Activated CD4-positive, CD25-positive, alpha-beta regulatory T cell treated with anti-CD3 and anti-CD28 coated beads, Interleukin-2, amount 50 U/mL, for 16 hours (primary cell): ENCODE data around the gene BLZF1.
"Not testable (repeated sequence)": the region's sequence is repeated elsewhere in the genome, so short reads cannot be mapped to it uniquely, and the experiment has no call there.

Experiments
- DNase-seq: peaks from one replicate; pipeline ENCODE4 v3.0.0-alpha.2; 2020; ENCODE audit warnings: low read depth, low spot score

Gene BLZF1

DNA sequence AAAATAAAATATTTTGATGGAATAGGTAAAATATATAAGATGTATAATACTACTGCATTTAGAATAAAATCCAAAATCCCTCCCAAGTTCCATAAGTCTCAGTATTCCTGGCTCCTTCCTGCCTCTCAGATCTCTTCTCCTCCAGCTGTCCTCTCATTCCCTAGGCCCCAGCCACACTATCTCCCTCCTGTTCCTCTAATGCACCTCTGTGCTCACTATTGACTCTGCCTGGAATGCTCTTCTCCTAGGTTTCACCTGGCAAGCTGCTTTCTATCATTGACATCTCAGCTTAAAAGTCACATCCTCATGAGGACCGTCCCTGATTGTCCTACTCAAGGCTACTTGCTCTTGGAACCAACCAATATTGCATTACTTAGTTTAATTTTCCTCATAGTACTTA, 7.6 kb upstream of the BLZF1 start:
- DNase-seq: no peak

DNA sequence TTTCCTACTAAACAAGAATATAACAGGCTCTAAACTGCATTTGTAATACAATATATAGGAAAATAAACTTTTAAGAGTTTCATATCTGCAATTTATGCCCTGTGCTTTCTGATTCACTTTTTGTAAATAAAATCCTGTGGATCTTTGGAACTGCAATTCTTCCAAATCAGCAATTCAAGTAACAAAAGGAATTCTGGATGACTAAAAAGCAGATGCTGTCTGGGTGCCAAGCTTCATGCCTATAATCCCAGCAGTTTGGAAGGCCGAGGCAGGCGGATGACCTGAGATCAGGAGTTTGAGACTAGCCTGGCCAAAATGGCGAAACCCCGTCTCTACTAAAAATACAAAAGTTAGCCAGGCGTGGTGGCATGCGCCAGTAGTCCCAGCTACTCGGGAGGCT, 6.7 kb upstream of the BLZF1 start:
- DNase-seq: no peak

DNA sequence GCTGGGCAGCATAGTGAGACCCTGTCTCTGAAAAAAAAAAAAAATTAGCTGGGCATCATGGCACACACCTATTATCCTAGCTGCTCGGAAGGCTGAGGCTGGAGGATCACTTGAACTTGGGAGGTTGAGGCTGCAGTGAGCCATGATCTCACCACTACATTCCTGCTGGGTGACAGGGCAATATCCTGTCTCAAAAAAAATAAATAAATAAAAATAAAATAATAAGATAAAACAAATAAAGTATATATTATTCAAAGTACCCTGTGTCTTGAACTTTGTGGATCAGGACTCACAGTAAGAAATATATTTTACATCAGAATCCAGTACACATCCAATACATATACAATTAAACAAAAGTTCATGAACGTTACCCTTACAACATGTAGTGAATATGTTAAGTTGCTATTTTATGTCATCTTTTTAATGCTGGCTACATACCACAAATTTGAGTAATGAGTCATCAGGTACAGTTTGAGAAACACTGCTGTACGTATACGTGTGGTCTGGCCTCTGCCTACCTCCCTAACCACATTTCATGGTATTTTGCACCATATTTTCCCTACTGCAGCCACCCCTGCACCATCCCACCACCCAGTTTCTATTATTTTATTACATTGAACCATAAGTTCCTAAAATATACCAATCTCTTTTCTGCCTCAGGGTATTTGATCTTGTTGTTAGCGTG, 4.8 kb upstream of the BLZF1 start:
- no peak for DNase-seq

DNA sequence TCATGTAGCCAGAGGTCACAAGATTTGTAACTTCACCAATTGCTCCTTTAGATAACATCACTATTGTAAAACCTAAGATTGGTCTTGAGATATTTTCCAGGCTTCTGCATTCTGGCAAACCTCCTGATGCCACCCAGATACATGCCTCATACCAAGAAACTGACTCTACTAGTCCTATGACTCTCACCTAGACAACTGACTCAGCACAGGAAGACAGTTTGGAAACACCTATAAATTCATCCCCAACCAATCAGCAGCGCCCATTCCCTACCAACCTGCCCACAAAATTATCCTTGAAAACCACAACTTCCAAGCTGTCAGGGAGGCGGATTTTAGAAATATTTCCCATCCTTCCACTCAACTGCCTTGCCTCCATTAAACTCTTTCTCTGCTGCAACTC, 3.0 kb upstream of the BLZF1 start:
- no peak for DNase-seq

DNA sequence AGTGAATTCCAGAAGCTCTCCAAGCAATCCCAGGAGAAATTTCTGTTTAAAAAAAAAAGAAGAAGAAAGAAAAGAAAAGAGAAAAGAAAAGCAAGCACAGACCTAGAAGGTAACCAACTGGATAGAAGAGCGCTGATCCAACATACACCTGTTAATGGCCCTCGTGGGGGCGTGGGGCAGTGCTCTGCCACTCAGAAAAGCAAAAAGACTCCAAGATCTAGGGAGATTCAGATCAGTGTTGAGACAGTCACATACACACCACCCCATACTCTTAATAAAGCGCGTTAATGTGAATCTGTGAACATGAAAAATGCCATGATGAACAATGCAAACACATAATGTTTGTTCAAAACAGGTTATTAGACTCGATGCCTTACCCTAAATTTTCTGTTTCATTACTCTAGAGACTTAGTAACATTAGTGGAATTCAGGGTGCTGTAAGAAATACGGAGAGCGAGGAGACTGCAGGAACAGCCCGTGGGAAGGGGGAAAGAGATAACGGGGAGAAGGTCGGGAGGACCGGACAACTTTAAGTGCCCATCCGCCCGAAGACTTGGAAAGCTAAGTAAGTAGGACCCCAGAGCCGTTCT, 804 bp upstream of the BLZF1 start:
- no peak for DNase-seq

DNA sequence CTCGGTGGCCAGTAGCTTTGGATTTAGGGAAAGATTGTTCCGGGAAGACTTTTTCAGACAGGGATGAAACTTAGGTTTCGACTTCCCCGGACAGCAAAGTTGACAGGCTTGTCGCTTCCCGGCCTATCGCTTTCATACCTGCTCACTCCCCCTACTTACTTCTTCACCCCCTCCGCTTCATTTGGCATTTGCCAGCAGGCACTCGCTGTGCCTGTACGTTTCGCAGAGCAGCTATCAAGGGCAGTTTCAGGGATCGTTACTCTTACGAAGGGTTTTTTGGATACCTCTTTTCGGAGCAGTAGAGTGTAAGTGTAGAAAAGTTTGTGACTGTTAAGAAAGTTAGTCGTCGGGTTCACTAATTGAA, 393 bp downstream of the BLZF1 start:
- DNase-seq: no peak

DNA sequence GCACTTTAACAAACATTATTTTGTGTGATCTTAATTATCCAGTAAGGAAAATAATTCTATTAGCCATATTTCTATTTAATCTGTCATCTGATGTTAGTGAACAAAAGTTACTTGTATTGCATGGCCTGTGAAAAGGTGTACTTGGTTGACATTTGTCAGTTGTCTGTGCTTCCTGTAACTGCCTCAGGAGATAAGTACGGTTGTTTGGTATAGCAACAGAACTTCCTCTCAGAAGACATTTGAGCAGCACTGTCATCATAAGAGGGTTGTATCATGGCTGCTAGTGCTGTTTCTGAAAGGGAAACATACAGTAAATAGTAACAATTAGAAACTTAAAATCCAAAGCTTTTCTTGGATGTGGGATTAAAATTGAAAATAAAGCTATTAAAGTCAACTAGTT, 3.4 kb downstream of the BLZF1 start:
- no peak for DNase-seq

DNA sequence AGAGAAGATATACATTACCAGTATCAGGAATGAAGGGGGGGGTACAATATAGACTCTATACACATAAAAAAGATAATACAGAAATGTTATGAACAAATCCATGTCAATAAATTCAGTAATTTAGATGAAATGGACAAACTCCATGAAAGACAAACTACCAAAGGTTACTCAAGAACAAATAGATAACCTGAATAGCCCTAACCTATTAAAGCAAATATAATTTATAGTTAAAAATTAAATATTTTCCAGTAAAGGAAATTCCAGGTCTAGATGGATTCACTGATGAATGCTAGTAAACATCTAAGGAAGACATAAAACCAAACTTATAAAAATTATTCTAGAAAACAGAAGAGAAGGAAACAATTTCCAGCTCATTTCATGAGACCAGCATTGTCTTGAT, 13.2 kb downstream of the BLZF1 start:
- no peak for DNase-seq

DNA sequence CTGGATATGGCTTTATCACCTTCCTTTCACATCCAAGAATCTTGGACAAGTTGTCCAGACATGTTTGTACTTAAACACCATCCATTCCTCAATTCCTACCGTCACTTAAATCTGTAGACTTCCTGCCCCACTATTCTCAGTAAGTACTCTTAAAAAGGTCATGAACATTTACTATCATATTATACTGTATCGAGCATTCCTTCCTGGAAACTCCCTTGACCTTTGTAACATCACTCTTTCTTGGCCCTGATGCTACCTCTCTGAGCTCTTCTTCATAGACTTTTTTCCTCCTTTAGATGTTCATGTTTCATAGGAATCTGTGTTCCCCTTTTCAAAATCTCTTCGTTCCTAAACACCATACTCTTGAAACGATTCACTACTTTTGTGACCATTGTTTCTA, 15.5 kb downstream of the BLZF1 start:
- DNase-seq: no peak

DNA sequence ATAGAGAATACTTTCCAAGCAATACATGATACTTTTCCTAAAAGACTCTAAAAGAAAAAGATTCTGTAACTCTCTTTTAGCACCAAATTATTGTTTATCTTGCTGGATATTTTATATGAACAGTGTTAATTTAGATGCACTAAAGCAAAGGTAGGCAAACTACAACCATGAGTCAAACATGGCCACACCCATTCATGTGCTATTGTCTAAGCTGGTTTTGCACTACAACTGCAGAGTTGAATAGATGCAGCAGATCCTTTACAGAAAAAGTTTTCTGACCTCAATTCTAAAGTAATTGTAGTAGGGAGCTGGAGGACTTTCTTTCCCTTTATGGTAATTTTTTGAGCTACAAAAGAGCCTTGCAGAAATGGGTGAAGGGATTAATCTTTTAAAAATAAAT, 19.4 kb downstream of the BLZF1 start:
- DNase-seq: no peak

DNA sequence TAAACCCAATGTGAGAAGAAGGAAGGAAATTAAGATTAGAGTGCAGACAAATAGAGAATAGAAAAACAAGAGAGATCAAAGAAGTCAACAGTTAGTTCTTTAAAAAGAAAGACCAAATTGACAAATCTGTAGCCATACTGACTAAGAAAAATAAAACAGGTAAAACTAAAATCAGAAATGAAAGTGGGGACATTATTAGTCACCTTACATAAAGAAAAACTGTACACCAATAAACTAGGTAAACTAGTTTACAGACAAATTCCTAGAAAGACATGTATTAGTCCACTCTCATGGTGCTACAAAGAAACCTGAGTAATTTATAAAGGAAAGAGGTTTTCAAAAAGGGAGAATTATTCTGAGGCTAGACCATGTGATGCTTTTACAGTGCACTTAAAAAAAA, 22.3 kb downstream of the BLZF1 start:
- DNase-seq: no peak

DNA sequence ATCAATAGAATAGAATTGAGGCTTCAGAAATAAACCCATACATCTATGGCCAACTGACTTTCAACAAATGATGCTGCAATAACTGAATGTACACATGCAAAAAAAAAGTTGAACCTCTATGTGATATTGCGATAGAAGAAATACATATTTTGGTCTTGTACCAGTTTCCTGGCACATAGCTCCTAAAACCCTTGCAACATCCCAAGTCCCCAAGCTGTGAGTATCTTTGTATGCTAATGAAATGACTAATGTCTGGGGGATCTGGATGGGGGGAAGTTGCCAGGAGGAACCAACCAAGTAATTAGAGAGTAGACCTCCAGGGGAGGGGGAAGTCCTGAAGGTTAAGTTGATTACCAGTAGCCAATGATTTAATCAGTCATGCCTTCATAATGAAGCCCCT, 24.4 kb downstream of the BLZF1 start:
- DNase-seq: no peak

DNA sequence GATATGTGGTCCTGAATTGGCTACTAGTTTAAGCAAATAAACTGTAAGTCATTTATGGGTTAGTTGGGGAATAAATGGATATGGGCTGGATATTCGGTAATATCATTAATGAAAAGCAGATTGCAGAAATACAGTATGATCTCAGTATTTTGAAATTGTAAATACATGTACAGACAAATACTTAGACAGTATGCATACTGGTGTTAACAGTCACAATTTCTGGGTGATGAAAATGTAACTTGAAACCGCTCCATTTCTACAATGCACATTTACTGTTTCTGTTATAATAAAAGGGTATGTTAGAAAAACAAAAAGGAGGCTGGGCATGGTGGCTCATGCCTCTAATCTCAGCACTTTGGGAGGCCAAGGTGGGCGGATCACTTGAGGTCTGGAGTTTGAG, 28.0 kb downstream of the BLZF1 start:
- no peak for DNase-seq

DNA sequence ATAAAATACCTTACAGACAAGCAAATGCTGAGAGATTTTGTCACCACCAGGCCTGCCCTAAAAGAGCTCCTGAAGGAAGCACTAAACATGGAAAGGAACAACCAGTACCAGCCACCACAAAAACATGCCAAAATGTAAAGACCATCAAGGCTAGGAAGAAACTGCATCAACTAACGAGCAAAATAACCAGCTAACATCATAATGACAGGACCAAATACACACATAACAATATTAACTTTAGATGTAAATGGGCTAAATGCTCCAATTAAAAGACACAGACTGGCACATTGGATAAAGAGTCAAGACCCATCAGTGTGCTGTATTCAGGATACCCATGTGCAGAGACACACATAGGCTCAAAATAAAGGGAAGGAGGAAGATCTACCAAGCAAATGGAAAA, 34.6 kb downstream of the BLZF1 start:
- DNase-seq: not testable (repeated sequence)

DNA sequence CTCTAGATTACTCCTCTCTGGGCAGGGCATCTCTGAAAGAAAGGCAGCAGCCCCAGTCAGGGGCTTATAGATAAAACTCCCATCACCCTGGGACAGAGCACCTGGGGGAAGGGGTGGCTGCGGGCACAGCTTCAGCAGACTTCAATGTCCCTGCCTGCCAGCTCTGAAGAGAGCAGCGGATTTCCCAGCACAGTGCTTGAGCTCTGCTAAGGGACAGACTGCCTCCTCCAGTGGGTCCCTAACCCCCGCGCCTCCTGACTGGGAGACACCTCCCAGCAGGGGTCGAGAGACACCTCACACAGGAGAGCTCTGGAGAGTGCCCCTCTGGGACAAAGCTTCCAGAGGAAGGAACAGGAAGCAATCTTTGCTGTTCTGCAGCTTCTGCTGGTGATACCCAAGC, 40.3 kb downstream of the BLZF1 start:
- DNase-seq: not testable (repeated sequence)

DNA sequence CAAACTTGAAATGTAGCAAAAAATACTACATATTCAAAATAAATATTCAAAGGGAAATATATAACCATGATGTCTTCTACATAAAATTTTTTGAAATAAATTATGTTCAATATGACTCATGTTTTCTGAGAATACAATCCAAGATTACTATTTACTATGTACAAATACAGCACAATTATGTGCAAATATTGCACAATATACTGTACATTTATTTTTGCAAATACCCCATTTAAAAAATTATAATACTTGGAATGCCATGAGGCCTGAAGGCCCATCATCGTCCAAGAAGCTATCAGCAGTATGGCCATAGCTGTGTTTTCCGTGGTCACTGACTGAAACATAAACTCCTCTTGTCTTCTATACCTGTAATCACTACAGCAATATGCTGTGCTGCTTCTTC, 47.0 kb downstream of the BLZF1 start:
- no peak for DNase-seq

DNA sequence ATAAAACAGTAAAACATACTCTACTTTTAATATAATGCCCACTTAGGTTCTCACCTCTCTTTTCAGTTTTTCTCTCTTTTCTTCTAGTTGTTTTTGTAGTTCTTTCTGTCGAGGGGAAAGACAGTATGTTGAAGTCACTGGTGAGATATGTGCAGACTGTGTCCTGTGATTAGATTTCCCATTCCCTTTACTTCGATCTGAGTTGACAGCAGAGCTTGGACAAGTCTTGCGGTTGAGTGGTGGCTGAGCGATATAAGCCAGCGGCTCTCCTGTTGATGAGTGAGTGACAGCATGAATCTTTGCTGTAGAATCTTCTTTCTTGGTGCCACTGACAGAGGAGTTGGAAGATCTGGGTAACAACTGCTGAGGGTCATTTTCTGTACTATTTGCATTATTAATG, 53.3 kb downstream of the BLZF1 start:
- DNase-seq: no peak

DNA sequence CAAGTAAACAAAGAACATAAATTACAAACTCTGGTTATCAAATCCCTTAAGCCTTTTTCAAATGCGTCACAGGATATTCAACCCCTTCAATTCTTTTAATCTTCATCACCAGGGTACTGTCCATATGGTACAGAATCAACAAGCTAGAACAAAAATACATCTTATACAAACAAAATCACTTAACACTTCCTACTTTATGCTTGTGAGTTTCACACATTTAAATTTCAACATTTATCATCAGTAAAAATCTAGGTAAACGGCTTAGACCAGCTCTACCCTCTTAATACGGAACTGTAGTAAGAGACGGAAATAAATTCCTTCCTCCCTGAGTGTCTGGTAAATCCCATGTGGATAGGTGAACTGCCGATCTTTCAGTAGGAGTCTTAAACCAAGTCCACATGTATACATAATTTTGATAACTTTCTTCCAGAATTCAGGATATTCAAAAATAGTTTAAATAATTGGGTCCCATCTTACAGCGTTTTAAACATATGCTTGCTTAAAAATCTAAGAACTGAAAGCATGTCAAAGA, 58.2 kb downstream of the BLZF1 start:
- DNase-seq: no peak

DNA sequence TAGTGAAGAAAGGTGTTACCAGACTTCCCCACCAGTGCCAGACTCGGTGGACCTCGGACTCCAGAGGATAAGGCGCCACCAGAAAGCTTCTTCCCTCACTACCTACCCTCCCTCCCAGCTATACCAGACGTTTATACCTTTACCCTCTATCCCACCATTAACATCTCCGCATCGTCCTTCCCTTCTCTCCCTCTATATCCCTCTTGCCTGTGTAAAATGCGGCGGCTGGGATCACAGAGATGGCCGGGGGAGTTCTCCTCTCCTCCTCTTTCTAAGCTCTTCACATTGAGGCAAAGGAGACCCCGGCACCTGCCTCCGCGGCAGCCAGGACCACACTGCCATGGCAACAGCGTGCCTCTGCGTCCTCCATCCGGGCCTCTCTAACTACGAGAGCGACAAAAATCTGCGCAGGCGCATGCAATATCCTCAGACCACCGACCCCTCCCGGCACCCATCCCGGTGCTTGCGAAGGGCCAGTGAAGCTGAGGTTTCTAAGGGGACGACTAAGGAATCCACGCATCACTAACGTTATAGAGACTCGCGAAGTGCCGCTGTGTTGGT, 59.2 kb downstream of the BLZF1 start, which contains the start of gene CCDC181:
Gene CCDC181 (minus strand): TSS at position 394 of the 561 bp plus-strand sequence. CDS start 2,547 bp downstream, outside the sequence.
- no peak for DNase-seq
